Measurements from ENCODE around the gene TMEM219. TPM values are rescaled to one million over a fixed set of nuclear protein-coding genes. Genes with fewer than 3 reads are reported as not detected.
"Not testable (repeated sequence)": the region's sequence is repeated elsewhere in the genome, so short reads cannot be mapped to it uniquely, and the experiment has no call there.

TMEM219 gene
- total RNA-seq, 1 donor from 2014 or later: 125 TPM

GRCh38 chr16:29951625-29952365 is 10.1 kb upstream of the TMEM219 start:
- DNase-seq: no peak

- DNase-seq: no peak
Observed at GRCh38 chr16:29958756-29959155, 3.1 kb upstream of the TMEM219 start.

GRCh38 chr16:29959293-29959692 is 2.6 kb upstream of the TMEM219 start:
- DNase-seq: no peak

GRCh38 chr16:29959821-29960220 is 2.1 kb upstream of the TMEM219 start:
- not testable (repeated sequence) for DNase-seq

- no peak for DNase-seq
Observed at GRCh38 chr16:29961127-29961478, 776 bp upstream of the TMEM219 start.

GRCh38 chr16:29962344-29962994 is 590 bp downstream of the TMEM219 start:
- DNase-seq: peak; percentile 62

- no peak for DNase-seq
Observed at GRCh38 chr16:29963021-29963743, 1.3 kb downstream of the TMEM219 start.

GRCh38 chr16:29968205-29968604 is 6.3 kb downstream of the TMEM219 start:
- no peak for DNase-seq

- no peak for DNase-seq
Observed at GRCh38 chr16:29971304-29971703, 9.4 kb downstream of the TMEM219 start.

GRCh38 chr16:29972500-29972899 is 10.6 kb downstream of the TMEM219 start:
- DNase-seq: no peak

GRCh38 chr16:29972992-29973383 is 11.1 kb downstream of the TMEM219 start:
- DNase-seq: no peak

- peak; percentile 100 for DNase-seq
Observed at GRCh38 chr16:29973384-29974246, 11.7 kb downstream of the TMEM219 start, which contains the start of gene TAOK2. TSS of gene TAOK2 (plus strand) at chr16:29973868. CDS start at chr16:29977773, 3,905 bp downstream.

GRCh38 chr16:29974291-29975133 is 12.6 kb downstream of the TMEM219 start:
- peak; percentile 91 for DNase-seq

- no peak for DNase-seq
Observed at GRCh38 chr16:29975134-29975538, 13.3 kb downstream of the TMEM219 start.

GRCh38 chr16:29975811-29976511 is 14.1 kb downstream of the TMEM219 start:
- DNase-seq: peak; percentile 41

- peak; percentile 83 for DNase-seq
Observed at GRCh38 chr16:29977063-29977825, 15.4 kb downstream of the TMEM219 start.

- no peak for DNase-seq
Observed at GRCh38 chr16:29978081-29978480, 16.2 kb downstream of the TMEM219 start.

- no peak for DNase-seq
Observed at GRCh38 chr16:29978564-29979270, 16.8 kb downstream of the TMEM219 start.

All from dermis blood vessel endothelial cell (primary cell).